Inflammatory macrophage (primary cell): ENCODE measurements around the gene STMND1.

ENCODE experiments used
- DNase-seq, 2 donors: peaks; one replicate each; pipeline ENCODE4 v3.0.0-alpha.2; 2020 to 2022

Gene STMND1

DNA sequence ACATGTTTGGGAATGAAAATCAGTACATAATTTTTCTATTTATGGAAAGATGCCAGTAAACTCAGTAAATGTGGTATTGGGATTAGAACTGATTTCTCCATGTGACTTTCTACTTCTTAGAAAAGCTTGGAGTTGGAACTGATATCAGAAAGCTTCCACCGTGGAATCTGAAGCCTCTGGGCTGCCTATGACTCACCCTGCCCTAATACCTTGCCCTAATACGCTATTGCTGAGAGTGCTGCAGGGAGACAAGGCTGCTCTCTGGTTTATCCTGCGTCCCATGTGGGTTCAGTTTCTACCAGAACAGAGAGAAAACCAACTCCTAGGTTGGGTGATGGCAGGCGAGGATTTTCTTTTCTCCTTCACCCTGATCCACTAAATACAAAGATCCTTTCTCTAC is 3.3 kb upstream of the STMND1 start:
- DNase-seq = no peak

DNA sequence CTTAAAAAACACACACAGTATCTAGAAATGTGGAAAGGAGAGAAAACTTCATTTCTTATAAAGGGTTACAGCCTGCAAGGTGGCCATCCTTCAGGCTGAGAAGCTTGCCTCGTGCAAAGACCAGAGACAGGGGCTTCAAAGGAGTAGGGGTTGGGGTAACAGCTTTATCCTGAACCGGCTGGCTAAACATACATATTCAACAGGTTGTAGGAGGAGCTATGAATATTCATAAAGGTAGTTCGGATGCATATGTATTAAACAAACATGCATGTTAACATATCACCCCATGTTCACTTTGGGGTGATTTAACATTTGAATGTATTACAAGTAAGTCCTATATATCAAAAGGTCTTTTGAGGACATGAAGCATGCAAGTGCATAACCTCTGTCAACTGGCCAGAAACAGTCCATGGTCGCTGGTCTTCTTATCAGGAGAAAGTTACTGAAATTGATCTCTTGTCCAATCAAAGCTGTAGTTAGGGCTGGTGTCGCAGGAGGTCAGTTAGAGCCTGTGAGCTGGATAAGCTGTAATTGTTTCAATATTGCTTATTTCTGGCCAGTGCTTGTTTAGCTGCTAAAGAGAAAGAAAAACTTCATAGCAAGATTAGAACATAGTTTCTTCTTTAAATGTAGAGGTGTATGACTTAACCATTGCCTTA is 2.3 kb upstream of the STMND1 start:
- DNase-seq = no peak

DNA sequence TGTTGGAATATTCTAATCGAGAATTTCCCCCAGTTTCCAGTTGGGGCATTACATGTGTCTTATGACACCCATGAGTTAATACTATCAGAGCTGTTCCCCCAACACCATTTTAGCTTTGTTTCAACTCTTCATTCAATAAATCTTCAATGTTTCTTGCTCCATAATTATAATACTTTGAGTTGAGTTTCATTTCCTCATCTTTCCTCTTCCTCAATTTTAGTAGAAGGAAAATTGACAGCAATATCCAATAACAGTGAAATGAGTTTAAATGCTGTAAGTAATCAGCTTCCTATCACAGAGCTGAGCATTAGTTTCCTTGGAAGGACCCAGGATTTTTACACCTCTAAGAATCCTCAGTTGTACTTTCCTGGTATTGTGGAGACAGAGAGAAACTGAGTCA is 1.0 kb upstream of the STMND1 start:
- peak in 1 of 2 donors; percentile 54 for DNase-seq

DNA sequence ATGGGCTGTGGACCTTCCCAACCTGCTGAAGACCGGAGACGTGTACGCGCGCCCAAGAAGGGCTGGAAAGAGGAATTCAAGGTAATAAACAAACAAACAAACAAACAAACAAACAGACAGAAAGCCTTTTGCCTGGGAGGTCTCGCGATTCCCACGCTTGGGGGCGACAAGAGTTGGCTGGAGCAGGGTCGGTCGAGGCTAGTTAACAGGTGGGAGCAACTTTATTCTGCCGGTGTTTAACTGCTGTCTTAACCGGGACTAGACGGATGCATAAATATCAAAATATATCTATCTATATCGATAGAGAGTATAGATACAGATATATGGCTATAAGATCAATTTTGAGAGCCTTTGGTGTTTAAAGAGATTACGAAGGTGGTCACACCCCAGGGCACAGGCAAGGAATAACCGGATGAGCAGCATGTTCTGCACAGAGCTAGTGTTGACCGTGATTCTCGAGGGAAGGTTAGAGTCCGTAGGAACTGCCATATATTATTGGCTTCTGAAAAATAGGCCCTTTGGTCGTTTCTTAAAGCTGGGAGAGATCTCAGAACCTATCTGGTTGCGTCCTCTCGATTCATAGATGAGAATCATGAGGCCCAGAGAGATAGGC is 514 bp downstream of the STMND1 start:
- no peak for DNase-seq

GRCh38 chr6:17103715-17104114 is 1.9 kb downstream of the STMND1 start:
- DNase-seq = no peak

DNA sequence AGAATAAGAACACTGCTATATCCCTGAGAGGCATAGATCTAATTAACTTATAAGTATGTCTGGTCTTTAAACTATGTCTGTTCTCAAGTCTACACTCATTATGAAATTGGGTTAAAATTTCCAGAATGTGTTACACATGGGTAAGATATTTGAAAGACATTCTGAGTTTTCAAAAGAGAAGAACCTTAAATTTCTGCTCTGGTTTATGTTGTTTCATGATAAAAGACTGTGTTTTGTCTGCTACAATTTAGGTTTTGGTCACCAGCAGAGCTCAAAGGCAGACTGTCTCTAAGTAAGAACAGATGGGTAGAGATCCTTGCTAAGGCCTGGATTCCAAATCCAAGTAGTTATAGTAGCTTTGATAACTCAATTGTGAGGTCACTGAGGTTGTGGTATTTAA is 6.0 kb downstream of the STMND1 start:
- no peak for DNase-seq

DNA sequence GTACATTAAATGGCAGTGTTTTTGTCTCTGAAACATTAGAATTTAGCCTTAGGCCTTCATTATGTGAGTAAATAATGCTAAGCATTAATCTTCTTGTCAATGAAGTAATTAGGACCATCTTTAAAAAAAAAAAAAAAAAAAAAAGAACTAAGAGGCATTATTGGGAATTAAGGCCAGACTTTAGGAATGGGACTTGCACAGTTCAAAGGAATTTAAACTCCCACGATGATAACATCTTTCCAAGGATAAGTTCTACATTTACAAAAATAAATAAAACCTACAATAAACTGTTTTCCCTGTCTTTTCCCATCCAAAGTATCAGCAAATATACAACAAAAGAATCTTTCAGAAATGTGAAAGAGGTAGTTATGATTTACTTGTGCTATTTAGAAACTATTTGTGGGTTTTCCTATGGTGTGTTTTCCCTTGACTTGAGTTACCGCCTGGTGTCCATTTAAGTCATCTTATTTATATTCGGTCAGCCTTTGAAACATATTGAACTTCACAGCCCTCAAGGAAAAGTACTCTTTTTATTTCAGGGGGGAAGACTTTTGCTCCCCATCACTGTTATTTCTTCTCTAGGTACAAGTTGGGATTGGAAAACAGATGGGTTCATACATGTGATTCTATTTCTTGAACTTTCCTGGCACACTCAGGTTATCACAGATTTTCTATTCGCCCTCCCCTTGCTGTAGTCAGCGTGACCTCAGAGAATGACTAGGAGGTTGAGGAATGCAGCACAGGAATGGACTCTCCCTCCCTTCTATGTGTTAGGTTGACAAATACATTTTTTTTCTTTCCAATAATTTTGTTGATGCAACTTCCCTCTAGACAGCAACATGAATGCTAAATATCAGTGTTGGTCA is 13.6 kb downstream of the STMND1 start:
- DNase-seq = no peak

- no peak for DNase-seq
These were observed 14.2 kb downstream of the STMND1 start for GRCh38 chr6:17116117-17116440.

DNA sequence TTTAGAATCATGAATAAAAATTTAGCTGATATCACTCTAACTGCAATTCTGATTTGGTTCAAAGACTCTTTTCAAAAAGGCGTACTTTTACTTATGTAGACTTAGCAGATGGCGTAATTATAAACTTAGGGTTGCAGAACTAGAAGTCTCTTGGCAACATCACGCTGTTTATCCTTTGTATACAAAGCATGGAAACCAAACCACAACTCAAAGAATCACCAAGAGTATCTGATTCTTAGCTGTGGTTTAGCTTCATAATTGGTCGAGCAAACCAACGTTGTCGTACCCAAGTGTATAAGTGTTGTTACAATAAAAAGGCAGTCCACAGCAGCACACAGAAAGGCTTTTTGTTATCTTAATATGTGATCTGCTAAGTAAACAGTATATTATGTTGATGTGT is 18.2 kb downstream of the STMND1 start:
- DNase-seq = no peak

DNA sequence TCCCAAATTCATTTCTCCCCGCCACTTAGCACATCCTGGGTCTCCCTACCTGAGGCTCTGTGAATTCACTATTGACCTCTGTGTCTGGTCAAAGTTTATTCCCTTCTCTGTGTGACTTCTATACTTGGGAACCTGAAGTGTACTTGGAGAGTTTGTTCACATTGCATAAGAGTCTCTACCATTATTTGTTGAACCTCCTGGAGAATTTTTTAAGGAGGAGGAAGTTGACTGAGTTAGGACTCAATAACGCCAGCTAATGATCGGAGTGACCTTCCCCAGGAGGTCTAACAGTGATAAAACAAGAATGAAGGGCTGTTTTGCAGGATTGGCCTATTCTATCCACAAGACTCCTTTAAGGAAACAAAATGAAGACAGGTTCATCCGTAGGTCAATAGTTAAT is 23.6 kb downstream of the STMND1 start:
- DNase-seq = no peak

GRCh38 chr6:17130786-17131185 is 28.9 kb downstream of the STMND1 start:
- DNase-seq = no peak

DNA sequence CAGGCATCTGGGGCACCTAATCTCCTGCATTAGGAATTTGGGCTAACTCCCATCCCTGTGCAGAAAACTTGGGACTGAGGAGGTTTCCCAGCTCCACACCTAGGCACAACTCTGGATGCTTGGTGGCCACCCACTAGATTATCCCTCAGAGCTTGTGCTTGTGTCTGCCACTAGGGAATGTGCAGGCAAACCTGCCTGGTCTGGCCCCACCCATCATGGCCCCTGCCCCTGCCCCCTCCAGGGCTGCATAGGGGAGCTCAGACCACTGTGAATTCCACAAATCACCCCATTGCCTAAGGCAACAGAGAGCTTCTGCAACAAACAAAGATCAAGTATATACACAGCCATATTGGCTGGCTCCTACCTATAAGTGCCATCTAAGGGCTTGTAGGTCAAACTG is 31.1 kb downstream of the STMND1 start:
- DNase-seq = no peak

DNA sequence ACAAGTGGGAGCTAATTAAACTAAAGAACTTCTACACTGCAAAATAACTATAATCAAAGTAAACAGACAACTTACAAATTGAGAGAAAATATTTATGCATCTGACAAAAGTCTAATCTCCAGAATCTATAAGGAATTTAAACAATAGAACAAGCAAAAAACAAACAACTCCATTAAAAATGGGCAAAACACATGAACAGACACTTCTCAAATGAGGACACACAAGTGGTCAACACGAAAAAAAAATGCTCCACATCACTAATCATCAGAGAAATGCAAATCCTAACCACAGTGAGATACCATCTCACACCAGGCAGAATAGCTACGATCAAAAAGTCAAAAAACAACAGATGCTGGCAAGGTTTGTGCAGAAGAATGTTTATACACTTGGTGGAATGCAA is 36.2 kb downstream of the STMND1 start:
- DNase-seq = no peak

DNA sequence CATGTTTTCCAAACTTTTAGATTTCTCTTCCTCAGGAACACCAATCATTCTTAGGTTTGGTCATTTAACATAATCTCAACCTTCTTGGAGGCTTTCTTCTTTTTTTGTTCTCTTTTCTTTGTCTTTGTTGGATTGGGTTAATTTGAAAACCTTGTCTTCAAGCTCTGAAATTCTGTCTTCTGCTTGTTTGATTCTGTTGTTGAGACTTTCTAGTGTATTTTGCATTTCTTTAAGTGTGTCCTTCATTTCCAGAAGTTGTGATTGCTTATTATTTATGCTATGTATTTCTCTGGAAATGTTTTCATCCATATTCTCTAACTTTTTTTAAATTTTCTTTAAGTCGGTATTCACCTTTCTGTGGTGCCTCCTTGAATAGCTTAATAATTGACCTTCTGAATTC is 42.2 kb downstream of the STMND1 start:
- DNase-seq = no peak

- no peak for DNase-seq
These were observed 47.7 kb downstream of the STMND1 start for GRCh38 chr6:17149571-17149970.

GRCh38 chr6:17150096-17150495 is 48.2 kb downstream of the STMND1 start:
- DNase-seq = no peak

GRCh38 chr6:17151888-17152287 is 50.0 kb downstream of the STMND1 start:
- no peak for DNase-seq

DNA sequence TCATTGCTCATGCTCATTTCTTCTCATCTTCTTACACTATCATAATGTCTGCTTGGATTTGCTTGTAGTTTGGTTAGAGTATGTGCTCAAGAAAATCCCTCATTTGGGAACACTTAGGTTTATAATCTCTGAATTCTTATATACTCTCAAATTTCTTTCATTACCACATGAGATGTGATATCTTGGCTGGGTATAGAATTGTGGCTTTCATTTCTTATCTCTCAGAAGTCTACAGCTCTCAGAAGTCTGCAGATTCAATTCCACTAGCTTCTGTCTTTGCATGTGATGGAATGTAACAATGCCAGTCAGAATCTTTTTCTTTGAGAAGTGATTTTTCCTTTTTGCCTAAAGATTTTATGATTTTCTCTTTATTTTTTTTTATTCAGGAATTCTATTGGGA is 50.9 kb downstream of the STMND1 start:
- DNase-seq = no peak

DNA sequence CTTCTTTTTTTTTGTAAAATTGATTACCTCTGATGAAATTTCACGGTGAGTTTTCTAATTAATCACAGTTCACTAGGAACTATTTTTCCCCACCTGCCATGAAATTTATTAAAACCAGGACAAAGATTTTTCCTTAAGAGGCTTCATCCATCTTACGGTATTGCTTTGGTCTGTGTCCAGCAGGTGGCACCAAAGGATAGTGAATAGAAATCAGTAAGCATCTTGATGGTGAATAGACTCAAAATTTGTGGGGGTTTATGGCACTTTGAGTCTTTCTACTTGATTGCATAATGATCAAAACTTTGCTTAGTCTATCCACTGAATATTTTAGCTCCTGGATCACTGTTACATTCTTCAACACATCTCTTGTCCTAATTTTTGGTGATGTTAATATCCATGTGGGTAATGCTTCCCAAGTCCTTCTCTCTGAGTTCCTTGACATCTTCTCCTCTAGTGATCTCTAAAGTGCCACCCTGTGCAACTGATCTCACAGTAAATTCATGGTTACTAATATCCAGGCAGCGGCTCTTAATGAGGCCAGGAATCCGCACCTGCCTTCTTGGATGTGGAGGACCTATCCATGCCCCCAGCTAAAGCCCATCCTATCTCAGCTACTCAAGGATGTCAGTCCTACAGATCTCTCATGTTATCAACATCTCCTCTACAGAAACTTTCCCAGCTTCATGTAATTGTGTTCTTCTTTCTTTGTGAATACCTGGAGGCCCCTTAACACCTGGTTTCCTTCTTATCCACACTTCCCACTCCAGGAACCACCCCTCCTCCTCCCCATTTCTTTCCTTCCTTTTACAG is 54.5 kb downstream of the STMND1 start:
- DNase-seq = peak; percentile 62 to 75

- DNase-seq = no peak
These were observed 55.1 kb downstream of the STMND1 start for GRCh38 chr6:17156966-17157365.

DNA sequence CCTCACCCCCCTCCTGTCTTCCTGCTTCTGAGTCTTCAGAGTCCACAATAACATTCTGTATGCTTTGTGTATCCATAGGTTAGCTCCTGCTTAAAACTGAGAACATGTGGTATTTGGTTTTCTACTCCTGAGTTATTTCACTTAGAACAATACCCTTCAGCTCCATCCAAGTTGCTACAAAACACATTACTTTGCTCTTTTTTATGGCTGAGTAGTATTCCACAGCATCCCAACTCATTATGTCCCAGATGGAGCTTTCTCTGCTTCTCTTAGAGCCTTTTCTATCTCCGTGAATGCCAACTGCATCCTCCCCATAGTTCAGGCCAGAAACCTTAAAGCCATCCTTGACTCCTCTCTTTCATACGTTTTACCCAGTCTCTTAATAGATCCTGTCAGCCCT is 55.8 kb downstream of the STMND1 start:
- no peak for DNase-seq

DNA sequence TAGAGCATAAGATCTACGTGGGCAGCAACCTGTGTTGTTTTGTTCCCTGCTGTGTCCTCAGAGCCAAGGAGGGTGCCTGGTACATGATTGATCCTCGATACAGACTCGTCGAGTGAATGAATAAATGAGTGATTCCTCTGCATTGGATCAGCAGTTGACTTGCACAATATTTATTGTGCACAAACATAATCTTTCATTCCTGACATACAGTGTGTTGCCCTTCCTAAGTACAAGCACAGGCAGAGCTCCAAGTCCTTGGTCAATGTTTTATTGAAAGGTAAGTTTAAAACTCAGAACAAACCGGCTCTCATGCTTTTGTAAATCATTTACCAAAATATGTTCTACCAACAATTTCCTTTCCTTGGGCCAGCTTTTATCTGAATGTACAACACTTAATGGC is 57.4 kb downstream of the STMND1 start:
- DNase-seq = no peak

DNA sequence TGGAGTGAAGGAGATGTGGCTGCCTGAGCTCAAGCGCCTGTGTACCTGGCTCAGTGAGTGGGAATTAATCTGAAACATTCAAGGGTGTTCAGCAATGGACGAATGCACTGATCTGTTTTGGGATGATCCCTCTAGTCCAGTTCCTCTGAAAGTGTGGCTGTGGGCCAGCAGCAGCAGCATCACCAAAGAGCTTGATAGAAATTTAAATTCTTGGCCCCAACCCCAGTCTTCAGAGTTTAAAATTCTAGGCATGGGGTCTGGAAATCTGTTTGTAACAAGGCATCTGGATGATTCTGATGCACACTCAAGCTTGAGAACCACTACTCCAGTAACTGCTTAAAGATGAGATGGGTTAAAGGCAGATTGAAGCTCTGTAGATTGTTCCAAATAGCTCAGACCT is 59.2 kb downstream of the STMND1 start:
- DNase-seq = no peak
